Activated CD4-positive, alpha-beta T cell treated with anti-CD3 and anti-CD28 coated beads for 4 hours (primary cell): ENCODE results near the gene RPS27A.
"Not testable (repeated sequence)": the region's sequence is repeated elsewhere in the genome, so short reads cannot be mapped to it uniquely, and the experiment has no call there.

Source experiments
- DNase-seq, 2 donors: peaks; one replicate each; pipeline ENCODE4 v3.0.0-alpha.2; 2020

The RPS27A gene

GRCh38 chr2:55239656-55240222 lies 7.3 kb downstream of the RPS27A start:
- no peak for DNase-seq

GRCh38 chr2:55241582-55241981 lies 9.1 kb downstream of the RPS27A start:
- DNase-seq: not testable (repeated sequence)

DNA sequence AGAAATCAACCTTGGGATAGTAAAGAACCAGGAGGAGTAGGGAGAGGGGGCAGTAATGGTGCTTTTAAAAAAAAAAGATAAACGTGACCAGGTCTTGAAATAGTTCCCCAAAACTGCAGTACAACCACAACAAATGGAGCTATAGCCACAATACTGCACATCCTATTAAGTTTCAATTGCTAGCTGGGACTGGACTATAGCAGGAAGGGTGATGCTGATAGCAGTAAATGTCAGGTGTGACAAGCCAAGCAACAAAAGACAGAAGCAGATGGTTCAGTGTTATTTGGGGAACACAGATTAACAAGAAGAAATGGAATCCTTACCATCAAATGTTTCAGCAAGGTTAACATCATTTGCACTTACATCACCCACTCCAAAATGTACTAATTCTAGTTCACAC lies 10.1 kb downstream of the RPS27A start:
- no peak for DNase-seq

DNA sequence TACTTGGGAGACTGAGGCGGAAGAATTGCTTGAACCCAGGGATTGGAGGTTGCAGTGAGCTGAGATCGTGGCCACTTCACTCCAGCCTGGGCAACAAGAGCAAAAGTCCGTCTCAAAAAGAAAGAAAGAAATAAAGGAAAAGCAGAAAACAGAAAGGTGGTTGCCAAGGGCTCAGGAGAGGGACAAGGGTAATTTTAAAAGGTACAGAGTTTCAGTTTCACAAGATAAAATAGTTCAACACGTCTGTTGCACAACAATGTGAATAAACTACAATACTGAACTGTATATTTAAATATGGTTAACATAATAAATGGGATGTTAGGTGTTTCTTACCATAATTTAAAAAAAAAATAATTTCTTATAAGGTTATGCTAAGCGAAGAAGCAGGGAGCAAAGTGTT lies 12.9 kb downstream of the RPS27A start:
- no peak for DNase-seq

DNA sequence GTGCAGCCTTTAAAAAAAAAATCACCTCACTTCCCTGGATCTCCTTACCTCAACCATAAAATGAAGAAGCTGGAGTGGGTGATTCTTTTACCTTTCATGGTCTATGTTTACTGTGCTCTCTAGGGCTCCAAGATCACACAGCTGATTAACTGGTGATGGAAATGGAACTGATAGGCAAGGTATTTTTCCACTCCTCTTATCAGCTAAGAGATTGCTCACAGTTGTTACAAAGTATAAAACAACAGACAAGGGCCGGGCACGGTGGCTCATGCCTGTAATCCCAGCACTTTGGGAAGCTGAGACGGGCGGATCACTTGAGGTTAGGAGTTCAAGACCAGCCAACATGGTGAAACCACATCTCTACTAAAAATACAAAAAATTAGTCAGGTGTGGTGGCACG lies 14.5 kb downstream of the RPS27A start:
- DNase-seq: no peak

- no peak for DNase-seq
Observed at GRCh38 chr2:55252832-55253231, 20.3 kb downstream of the RPS27A start.

DNA sequence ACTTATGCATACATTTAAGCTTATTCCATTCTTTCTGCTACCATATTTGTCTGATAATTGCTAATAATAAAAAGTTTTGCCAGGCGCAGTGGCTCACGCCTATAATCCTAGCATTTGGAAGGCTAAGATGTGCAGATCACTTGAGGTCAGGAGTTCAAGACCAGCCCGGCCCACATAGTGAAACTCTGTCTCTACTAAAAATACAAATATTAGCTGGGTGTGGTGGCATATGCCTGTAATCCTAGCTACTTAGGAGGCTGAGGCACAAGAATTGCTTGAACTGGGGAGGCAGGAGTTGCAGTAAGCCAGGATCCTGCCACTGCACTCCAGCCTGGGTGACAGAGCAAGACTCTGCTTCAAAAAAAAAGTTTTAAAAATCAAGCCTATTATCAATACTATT lies 27.1 kb downstream of the RPS27A start:
- not testable (repeated sequence) for DNase-seq

DNA sequence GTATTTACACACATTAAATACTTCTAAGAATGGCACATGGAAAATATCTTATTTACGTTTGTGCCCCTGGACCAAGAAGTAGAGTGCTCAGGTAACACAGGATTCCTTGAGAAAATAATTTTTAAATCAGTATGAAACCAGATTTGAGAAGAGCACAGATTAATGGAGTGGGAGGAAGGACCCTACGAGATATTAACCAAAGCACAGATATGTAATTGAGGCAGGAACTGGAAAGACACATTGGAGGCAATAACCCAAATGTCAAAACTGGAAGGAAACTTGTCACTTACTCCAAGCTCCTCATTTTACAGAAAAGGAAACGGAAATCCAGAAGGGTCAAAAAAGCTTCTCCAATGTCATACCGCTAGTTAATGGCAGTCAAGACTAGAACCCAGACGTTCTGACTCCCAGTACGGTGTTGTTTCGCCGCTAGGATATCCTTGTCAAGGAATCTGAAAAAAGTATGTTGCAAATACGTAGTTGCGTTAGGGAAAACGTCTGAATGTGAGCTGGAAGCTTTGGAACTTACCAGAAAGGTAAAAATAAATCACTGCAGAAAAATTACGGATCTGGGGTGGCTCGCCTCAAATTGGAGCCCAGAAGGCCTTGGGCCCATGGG lies 35.9 kb downstream of the RPS27A start:
- no peak for DNase-seq

DNA sequence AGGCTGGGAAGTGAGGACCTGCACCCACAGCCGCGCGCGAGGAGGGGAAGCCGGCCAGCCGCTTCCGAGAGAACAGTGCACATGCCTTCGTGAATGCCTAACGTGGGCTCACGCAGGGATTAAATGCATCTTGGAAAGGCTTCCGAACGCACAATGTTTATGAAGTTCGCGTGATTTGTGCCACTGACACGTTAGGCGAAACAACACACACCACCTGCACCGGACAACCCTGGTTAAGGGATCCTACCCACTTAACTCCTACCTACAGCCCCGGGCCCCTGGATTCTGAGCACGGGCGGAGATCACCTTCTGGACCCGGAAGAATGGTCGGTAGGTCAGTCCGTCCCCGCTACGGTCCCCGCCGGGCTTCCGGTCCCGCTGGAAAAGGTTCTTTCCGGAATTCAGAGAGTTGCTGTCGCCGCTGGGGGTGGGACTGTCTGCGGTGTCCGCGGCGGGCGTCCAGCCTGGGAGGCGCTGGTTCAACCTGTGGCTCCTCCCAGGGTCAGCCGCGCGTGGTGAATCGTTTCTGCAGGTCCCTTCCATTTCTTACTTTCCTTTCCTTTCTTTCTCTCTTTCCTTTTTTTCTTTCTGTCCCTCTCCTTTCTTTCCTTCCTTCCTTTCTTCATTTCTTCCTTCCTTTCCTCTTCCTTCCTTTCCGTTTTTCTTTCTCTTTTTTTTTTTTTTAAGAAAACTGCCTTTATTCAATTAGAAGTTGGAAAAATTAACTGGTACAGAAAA lies 36.6 kb downstream of the RPS27A start, which contains the start of gene MTIF2:
MTIF2 (minus strand) TSS at position 325 of the 738 bp plus-strand sequence. CDS start 5,373 bp downstream, outside the sequence.
- peak; percentile 79 to 81 for DNase-seq

GRCh38 chr2:55269645-55269990 lies 37.1 kb downstream of the RPS27A start:
- no peak for DNase-seq

DNA sequence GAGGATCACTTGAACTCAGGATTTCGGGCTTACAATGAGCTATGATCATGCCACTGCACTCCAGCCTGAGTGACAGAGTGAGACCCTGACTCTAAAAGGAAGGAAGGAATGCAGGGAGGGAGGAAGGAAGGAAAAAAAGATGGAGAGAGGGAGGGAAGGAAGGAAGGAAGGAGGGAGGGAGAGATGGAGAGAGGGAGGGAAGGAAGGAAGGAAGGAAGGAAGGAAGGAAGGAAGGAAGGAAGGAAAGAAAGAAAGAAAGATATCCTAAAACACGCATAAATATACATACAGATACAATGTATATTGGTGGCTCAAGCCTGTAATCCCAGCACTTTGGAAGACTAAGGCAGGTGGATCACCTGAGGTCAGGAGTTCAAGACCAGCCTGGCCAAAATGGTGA lies 41.9 kb downstream of the RPS27A start:
- not testable (repeated sequence) for DNase-seq

DNA sequence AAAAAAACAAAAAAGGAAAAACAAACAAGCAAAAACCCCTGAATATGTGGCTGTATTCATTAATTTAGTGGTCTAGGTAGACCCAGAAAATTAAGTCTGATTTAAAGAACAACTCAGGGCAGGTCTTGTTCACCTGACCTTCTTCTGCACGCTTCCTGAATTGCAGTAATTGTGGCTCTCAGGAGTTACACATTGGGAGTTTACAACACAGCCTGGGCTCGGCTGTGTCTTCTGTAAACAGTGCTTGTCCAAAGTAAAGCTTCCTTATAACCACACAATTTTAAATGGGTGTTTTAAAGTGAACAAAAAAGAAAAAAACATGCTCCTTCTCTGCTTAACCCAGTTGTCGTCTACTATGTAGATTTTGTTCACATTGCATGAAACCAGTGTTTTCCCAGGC lies 44.8 kb downstream of the RPS27A start:
- no peak for DNase-seq

- DNase-seq: not testable (repeated sequence)
Observed at GRCh38 chr2:55279214-55279835, 46.8 kb downstream of the RPS27A start.

GRCh38 chr2:55279859-55280424 lies 47.5 kb downstream of the RPS27A start:
- DNase-seq: not testable (repeated sequence)

- DNase-seq: not testable (repeated sequence)
Observed at GRCh38 chr2:55280851-55281546, 48.5 kb downstream of the RPS27A start.

GRCh38 chr2:55282110-55282917 lies 49.8 kb downstream of the RPS27A start:
- peak; percentile 80 to 86 for DNase-seq

DNA sequence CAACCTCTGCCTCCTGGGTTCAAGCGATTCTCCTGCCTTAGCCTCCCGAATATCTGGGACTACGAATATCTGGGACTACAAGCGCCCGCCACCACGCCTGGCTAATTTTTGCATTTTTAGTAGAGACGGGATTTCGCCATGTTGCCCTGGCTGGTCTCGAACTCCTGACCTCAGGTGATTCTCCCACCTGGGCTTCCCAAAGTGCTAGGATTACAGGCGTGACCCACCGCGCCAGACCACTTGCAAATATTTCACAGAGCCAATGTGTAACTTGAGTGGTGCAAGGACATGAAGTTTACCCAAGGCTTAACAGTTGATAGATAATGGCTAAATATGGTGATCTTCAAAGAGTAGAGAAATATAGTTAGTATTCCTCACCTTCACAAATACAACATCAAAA lies 50.6 kb downstream of the RPS27A start:
- no peak for DNase-seq
